Omental fat pad (tissue), 4 donors: Measurements from ENCODE around the gene ATXN10. TPM values are rescaled to one million over a fixed set of nuclear protein-coding genes. Genes with fewer than 3 reads are reported as not detected.

ENCODE experiments used
- ATAC-seq: fragments of 150-250 bp; one replicate; pipeline ENCODE4 v1.9.1; 2016; ENCODE audit warnings: mild to moderate bottlenecking, moderate library complexity; ENCODE audit not compliant: low FRiP score
- DNase-seq: peaks from one replicate; pipeline ENCODE4 v3.0.0-alpha.2; 2019; ENCODE audit warnings: low spot score
- total RNA-seq, 4 donors: library from RNA; depleted of rRNA; stranded (reverse); fragments of >200 nt; gene quantifications; one replicate each; pipeline ENCODE4 v1.1.0, GENCODE V29; 2016
- TF ChIP-seq, protein P1 (sequence below), 3 donors: fragments of 450-650 bp; IDR thresholded peaks; one replicate each; pipeline ENCODE4 v1.5.1; 2016 to 2017; ENCODE audit warnings: antibody characterized with exemption in 3 of 3, mild to moderate bottlenecking in 3 of 3, moderate library complexity in 2 of 3

The ATXN10 gene
- total RNA-seq, 4 donors from 2014 or later, result 80.9 to 127 (median 103) TPM

DNA sequence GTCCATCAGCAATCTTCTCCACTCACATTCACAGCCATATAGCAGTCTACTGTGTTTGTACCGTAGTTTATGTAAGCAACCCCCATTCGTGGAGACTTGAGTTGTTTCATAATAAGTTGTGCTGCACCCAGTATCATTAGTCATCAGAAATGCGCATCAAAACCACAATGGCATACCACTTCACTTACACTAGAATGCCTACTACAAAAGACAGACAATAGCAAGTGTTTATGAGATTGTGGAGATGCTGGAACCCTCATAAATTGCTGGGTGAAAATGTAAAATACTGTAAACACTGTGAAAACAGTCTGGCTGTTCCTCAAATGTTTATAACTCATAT, 133.3 kb downstream of the ATXN10 start:
- no peak for DNase-seq
- TF ChIP-seq, protein P1, sequence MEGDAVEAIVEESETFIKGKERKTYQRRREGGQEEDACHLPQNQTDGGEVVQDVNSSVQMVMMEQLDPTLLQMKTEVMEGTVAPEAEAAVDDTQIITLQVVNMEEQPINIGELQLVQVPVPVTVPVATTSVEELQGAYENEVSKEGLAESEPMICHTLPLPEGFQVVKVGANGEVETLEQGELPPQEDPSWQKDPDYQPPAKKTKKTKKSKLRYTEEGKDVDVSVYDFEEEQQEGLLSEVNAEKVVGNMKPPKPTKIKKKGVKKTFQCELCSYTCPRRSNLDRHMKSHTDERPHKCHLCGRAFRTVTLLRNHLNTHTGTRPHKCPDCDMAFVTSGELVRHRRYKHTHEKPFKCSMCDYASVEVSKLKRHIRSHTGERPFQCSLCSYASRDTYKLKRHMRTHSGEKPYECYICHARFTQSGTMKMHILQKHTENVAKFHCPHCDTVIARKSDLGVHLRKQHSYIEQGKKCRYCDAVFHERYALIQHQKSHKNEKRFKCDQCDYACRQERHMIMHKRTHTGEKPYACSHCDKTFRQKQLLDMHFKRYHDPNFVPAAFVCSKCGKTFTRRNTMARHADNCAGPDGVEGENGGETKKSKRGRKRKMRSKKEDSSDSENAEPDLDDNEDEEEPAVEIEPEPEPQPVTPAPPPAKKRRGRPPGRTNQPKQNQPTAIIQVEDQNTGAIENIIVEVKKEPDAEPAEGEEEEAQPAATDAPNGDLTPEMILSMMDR (IDR thresholded peaks at IDR 0.05), result no peak
- no peak for ATAC-seq

DNA sequence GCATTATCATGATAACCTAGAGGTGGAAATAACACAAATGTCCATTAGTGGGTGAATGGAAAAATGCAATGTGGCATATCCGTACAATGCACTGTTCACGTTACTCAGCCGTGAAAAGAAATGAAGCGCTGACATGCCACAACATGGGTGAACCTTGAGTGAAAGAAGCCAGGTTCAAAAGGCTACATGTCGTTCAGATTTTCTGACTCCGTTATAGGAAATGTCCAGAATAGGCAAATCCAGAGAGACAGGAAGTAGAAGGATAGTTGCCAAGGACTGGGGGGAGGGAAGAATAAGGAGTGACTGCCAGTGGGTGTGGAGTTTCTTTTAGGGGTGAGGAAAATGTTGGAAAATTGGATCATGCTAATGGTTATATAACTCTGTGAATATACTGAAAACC, 133.8 kb downstream of the ATXN10 start:
- no peak for DNase-seq
- TF ChIP-seq, protein P1 (IDR thresholded peaks at IDR 0.05), result no peak
- no peak for ATAC-seq

DNA sequence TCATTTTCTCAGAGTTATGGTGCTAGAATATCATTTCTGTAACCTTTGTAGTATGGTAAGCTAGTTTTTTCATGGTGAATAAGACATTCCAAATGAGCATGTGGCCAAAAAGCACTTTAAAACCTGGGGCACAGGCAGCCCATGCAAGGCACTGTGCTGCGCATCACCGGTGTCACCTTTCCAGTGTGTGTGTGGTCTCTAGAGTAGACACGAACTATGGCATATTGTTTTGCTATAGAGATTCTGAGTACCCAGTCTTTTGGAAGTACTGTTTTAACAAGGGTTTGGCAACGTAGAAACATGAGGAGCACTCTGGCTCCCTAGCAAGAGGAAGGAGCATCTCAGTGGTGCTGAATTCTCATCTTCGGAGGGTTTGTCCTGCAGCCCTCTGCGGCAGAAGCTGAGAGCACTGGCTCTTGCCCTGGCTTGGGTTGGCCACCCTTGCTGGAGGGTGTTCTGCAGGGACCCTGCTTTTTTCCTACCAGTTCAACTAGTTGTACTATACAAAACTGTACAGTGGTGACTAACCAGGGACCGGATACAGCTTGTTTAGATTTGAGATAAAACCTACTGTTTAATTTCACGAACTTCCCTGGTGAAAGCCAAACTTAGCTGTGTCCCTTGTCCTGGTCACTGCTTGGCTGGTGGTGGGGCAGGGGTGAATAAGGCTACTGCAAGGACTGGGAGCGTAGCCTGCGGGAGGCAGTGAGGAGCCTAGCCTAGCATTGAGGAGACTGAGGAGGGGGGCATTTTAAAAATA, 135.7 kb downstream of the ATXN10 start:
- TF ChIP-seq, protein P1 (IDR thresholded peaks at IDR 0.05), result no peak
- DNase-seq (no peak), ATAC-seq (no peak)

DNA sequence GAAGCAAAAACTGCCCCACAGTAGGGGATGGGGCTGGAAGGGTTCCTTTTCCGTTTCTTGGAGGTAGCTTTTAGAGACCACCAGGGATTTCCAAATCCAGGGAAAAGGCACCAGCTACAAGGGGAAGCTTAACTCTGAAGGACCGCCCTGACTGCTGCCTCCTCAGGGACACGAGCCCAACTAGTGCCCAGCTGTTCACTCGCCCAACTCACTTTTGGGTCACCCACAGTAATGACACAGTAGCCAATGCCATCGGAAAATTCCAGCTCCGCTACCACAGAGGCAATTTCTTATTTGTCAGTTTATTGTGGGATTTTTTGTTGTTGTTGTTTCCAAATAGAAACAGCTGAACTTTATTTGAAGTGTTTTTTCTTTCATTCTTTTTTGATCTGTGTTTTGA, 141.3 kb downstream of the ATXN10 start:
- no peak for ATAC-seq
- no peak for DNase-seq

DNA sequence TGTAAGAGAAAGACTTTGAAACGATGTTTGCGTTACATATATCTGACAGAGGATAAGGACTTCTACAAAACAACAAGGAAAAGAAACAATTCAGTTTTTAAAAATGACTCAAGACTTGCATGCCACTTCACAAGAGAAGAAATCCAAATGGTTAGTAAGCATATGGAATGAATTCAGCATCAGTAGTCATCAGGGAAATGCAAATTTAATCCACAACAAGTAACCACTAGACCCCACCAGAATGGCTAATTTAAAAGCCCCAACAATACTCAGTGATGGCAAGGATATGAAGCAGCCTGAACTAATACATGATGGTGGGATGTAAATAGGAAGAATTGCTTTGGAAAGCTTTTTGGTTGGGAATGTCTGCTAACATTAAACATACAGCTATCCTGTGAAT, 142.6 kb downstream of the ATXN10 start:
- DNase-seq (no peak), ATAC-seq (no peak)
- TF ChIP-seq, protein P1 (IDR thresholded peaks at IDR 0.05), result no peak

More for the DNA sequence above, 141.3 kb downstream of the ATXN10 start:
- TF ChIP-seq, protein P1 (IDR thresholded peaks at IDR 0.05), result no peak

DNA sequence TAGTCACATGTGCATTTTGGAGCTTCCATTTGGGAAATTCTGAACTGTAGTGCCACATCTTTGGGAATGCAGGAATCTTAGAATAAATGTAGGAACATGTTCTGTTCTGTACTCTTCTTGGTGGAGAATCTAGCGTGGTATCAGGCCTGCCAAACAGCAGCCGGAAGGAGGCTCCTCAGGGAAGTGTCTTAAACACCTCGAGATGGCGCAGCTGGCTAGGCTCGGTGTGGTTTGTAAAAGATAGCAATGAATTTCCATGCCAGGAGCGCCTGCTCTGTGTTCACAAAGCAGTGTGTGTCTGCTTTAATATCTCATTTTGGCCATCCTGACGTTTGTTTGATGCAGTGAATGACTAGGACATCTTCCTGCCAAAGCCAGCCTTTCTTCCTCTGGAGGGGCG, 145.1 kb downstream of the ATXN10 start:
- DNase-seq, result no peak
- TF ChIP-seq, protein P1 (IDR thresholded peaks at IDR 0.05), result no peak
- ATAC-seq, result no peak

DNA sequence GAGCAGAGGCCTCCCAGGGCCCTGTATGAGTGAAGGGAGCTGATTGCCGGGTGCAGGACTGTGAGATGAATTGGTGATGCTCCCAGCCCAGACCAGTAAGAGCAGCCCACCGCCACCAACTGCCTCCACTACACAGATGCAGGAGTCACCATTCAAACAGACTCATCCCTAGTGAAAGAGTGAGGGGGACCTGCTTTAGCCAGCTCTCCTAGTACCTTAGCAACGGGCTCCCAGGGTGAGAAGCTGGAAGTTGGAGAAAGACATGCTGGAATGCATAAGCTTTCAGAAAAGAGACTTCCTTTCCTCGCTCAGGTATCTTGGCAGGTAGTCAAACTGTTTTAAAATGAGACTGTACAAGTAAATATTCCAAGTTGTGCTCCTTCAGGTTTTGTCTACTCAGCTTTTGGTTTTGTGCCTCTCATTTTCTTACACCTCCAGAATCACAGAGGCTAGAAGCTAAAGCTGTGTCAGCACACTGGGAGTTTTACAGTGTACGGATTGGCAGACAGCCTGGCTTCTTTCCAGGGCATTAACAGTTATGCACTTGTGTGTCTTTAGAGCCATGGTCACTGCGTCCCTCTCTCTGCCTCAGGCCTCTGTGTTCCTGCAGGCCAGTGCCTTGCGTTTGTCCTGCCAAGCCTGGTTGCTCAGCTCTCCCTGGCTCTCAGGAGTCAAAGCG, 146.2 kb downstream of the ATXN10 start:
- ATAC-seq (no peak), DNase-seq (no peak)
- TF ChIP-seq, protein P1 (IDR thresholded peaks at IDR 0.05), result no peak
